ENCODE results near the gene SLC35F2.

DNA sequence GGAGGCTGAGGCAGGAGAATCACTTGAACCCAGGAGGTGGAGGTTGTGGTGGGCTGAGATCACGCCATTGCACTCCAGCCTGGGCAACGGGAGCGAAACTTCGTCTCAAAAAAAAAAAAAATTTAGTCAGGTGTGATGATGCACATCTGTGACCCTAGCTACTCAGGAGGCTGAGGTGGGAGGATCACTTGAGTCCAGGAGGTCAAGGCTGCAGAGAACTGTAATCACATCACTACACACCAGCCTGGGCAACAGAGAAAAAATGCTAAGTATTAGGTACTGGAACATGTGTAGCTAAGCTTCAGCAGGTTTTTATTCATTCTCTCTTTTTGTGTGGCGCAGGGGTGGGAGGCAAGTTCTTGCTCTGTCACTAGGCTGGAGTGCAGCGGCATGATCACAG lies 82.5 kb downstream of the SLC35F2 start:
- TF ChIP-seq, protein P1, sequence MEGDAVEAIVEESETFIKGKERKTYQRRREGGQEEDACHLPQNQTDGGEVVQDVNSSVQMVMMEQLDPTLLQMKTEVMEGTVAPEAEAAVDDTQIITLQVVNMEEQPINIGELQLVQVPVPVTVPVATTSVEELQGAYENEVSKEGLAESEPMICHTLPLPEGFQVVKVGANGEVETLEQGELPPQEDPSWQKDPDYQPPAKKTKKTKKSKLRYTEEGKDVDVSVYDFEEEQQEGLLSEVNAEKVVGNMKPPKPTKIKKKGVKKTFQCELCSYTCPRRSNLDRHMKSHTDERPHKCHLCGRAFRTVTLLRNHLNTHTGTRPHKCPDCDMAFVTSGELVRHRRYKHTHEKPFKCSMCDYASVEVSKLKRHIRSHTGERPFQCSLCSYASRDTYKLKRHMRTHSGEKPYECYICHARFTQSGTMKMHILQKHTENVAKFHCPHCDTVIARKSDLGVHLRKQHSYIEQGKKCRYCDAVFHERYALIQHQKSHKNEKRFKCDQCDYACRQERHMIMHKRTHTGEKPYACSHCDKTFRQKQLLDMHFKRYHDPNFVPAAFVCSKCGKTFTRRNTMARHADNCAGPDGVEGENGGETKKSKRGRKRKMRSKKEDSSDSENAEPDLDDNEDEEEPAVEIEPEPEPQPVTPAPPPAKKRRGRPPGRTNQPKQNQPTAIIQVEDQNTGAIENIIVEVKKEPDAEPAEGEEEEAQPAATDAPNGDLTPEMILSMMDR (IDR thresholded peaks at IDR 0.05), result no peak
- TF ChIP-seq POLR2A (IDR thresholded peaks at IDR 0.05), result no peak

Measured in right lobe of liver (tissue), 4 donors.